Measurements from ENCODE around the gene DEFB132. TPM values are rescaled to one million over a fixed set of nuclear protein-coding genes. Genes with fewer than 3 reads are reported as not detected.
"Not testable (repeated sequence)": the region's sequence is repeated elsewhere in the genome, so short reads cannot be mapped to it uniquely, and the experiment has no call there.

Gene DEFB132
- total RNA-seq, 2 experiments from 2014 or later, result not detected

DNA sequence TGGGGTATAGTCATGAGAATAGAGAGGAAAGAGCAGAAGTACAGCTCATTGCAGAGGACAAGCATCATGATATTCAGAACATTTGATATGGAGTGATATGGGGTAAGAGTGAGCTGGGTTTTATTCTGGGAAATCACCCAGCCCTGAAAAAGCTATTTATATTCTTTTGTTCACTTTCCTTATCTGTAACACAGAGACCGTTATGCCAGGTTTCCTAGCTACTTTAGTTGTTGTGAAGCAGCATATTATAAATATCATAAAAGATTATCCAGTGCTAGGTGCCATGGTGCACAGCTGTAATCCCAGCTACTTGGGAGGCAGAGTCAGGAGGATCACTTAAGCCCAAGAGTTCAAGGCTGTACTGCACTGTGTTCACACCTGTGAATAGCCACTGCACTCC is 40.3 kb upstream of the DEFB132 start:
- no peak for DNase-seq
- POLR2A ChIA-PET, result no interaction called here
- H3K9me3 Mint-ChIP-seq, result no peaks in the 10 kb centered on the region
- peaks cover 10% of the 10 kb centered on the region for H3K27me3 Mint-ChIP-seq
- H3K4me1 Mint-ChIP-seq (ENCODE audit: low read depth), result no peaks in the 10 kb centered on the region
- no peak overlapping the region for H3K27ac Mint-ChIP-seq
- no peak overlapping the region for H3K4me3 Mint-ChIP-seq
- no peaks in the 10 kb centered on the region for H3K36me3 Mint-ChIP-seq (ENCODE audit: low read depth)
- ATAC-seq, result no peak
- TF ChIP-seq, protein P1, sequence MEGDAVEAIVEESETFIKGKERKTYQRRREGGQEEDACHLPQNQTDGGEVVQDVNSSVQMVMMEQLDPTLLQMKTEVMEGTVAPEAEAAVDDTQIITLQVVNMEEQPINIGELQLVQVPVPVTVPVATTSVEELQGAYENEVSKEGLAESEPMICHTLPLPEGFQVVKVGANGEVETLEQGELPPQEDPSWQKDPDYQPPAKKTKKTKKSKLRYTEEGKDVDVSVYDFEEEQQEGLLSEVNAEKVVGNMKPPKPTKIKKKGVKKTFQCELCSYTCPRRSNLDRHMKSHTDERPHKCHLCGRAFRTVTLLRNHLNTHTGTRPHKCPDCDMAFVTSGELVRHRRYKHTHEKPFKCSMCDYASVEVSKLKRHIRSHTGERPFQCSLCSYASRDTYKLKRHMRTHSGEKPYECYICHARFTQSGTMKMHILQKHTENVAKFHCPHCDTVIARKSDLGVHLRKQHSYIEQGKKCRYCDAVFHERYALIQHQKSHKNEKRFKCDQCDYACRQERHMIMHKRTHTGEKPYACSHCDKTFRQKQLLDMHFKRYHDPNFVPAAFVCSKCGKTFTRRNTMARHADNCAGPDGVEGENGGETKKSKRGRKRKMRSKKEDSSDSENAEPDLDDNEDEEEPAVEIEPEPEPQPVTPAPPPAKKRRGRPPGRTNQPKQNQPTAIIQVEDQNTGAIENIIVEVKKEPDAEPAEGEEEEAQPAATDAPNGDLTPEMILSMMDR (IDR thresholded peaks at IDR 0.05), result no peak
- intact Hi-C loops (cut with micrococcal nuclease), result no loop called here
- CTCF ChIA-PET, result interaction anchor here (0.9 to 5.2 kb wide), 3 partner anchors 8 to 48 kb away, joined by 3 to 34 read pairs (median 6); no protein-coding TSS in a partner anchor

DNA sequence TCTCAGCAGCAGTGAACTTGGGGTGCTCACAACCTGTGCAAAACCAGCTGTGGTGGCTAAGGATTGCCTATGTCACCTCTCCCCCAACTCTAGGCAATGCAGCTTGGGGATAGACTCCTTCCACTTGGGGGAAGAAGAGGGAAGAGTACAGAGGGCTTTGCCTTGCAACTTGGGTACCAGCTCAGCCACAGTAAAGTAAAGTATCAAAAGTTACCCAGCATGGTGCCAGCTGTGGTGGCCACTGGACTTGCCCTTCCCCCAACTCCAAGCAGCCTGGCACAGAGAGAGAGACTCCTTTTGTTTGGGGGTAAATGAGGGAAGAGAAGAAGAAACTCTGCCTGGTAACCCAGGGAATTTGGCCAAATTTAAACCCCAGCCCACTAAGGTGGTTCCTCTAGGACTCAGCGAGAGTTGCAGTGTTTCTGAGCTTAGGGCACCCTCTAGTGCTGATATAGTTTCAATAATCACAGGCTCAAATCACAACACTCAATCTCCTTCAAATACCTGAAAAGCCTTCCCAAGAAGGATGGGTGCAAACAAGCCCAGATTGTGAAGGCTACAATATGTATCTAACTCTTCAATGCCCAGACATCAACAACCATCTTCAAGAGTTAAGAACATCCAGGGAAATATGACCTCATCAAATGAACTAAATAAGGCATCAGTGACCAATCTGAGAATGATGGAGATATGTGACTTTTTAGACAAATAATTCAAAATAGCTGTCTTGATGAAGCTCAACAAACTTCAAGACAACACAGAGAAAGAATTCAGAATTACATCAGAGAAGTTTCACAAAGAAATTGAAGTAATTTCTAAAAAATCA is 38.0 kb upstream of the DEFB132 start:
- Mint-ChIP-seq H3K9me3 (no peaks in the 10 kb centered on the region), H3K27ac (no peak overlapping the region), H3K27me3 (peaks cover 12% of the 10 kb centered on the region), H3K4me3 (no peak overlapping the region), H3K36me3 (ENCODE audit: low read depth) (no peaks in the 10 kb centered on the region), H3K4me1 (ENCODE audit: low read depth) (no peaks in the 10 kb centered on the region)
- ATAC-seq (no peak), DNase-seq (peak; percentile 7)
- POLR2A ChIA-PET, result interaction anchor here (0.5 kb wide), 1 partner anchor 203 kb away, joined by 4 read pairs; no protein-coding TSS in a partner anchor
- intact Hi-C loops (cut with micrococcal nuclease), result no loop called here
- CTCF ChIA-PET, result interaction anchor here (1.5 to 1.6 kb wide), 2 partner anchors 24 to 47 kb away, joined by 5 to 8 read pairs; no protein-coding TSS in a partner anchor
- TF ChIP-seq, protein P1 (IDR thresholded peaks at IDR 0.05), result no peak

DNA sequence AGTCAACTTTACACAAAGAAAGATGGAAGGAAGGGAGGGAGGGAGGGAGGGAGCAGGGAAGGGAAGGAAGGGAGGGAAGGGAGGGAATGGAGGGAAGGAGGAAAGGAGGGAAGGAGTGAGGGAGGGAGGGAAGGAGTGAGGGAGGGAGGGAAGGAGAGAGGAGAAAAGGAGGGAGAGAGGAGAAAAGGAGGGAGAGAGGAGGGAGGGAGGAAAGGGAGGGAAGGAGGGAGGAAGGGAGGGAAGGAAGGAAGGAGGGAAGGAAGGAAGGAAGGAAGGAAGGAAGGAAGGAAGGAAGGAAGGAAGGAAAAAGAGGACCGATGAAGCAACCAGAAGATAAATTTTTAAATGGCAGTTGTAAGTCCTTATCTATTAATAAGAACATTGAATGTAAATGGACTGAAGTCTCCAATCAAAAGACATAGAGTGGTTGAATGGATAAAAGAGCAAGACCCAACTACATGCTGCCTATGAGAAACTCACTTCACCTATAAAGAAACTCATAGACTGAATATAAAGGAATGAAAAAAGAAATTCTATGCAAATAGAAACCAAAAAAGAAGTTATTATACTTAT is 36.2 kb upstream of the DEFB132 start:
- TF ChIP-seq, protein P1 (IDR thresholded peaks at IDR 0.05), result no peak
- ATAC-seq (no peak), DNase-seq (no peak)
- Mint-ChIP-seq H3K9me3 (peaks cover 3% of the 10 kb centered on the region), H3K4me3 (no peak overlapping the region), H3K36me3 (ENCODE audit: low read depth) (no peaks in the 10 kb centered on the region), H3K4me1 (ENCODE audit: low read depth) (no peaks in the 10 kb centered on the region), H3K27ac (no peak overlapping the region), H3K27me3 (peaks cover 12% of the 10 kb centered on the region)
- intact Hi-C loops (cut with micrococcal nuclease), result no loop called here
- POLR2A ChIA-PET, result no interaction called here
- CTCF ChIA-PET, result no interaction called here

DNA sequence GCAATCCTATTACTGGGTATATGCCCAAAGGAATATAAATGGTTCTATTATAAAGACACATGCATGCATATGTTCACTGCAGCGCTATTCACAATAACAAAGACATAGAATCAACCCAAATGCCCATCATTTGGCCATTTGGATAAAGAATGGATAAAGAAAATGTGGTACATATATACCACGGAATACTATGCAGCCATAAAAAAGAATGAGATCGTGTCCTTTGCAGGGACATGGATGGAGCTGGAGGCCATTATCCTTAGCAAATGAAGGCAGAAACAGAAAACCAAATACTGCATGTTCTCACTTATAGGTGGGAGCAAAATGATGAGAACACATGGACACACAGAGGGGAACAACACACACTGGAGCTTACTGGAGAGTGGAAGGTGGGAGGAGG is 31.6 kb upstream of the DEFB132 start:
- H3K36me3 Mint-ChIP-seq (ENCODE audit: low read depth); H3K4me3 Mint-ChIP-seq; H3K9me3 Mint-ChIP-seq; ATAC-seq; intact Hi-C loops (cut with micrococcal nuclease); H3K27ac Mint-ChIP-seq; DNase-seq; H3K27me3 Mint-ChIP-seq: not testable (repeated sequence)
- POLR2A ChIA-PET, result interaction anchor here (1.5 kb wide), 1 partner anchor 12 kb away, joined by 3 read pairs; no protein-coding TSS in a partner anchor
- H3K4me1 Mint-ChIP-seq (ENCODE audit: low read depth), result peaks cover 18% of the 10 kb centered on the region
- CTCF ChIA-PET, result interaction anchor here (1.0 to 5.2 kb wide), 6 partner anchors 10 to 105 kb away, joined by 3 to 25 read pairs (median 6); no protein-coding TSS in a partner anchor

DNA sequence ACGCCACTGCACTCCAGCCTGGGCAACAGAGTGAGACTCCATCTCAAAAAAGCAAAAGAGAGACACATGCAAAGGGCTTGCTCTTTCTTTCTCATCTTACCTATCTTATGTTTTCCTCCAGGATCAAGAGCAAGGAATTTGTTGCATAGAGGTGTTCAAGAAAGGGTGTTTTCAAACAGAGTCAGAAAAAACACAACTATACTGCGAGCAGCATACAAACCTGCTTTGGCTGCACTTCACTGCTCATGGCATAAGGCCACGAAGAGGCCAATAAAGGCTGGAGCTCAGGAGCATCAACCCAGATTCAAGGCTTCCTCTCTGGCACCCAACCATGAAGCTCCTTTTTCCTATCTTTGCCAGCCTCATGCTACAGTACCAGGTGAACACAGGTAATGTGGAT is 30.6 kb upstream of the DEFB132 start, which contains the start of gene DEFB129:
TSS of gene DEFB129 (plus strand) at position 301 of the 400 bp plus-strand sequence. CDS start at position 332, 31 bp downstream.
- intact Hi-C loops (cut with micrococcal nuclease), result no loop called here
- H3K4me1 Mint-ChIP-seq (ENCODE audit: low read depth), result peaks cover 18% of the 10 kb centered on the region
- peaks cover 4% of the 10 kb centered on the region for H3K9me3 Mint-ChIP-seq
- H3K4me3 Mint-ChIP-seq, result no peak within 1 kb of the TSS
- peaks cover 2% of the 10 kb centered on the region for H3K27me3 Mint-ChIP-seq
- ChIA-PET CTCF (interaction anchor here (1.0 to 5.2 kb wide), 5 partner anchors 13 to 103 kb away, joined by 3 to 25 read pairs (median 5); no protein-coding TSS in a partner anchor), POLR2A (interaction anchor here (1.0 to 1.5 kb wide), 4 partner anchors 11 to 118 kb away, joined by 3 read pairs; no protein-coding TSS in a partner anchor)
- no peaks in the 10 kb centered on the region for H3K36me3 Mint-ChIP-seq (ENCODE audit: low read depth)
- no peak for DNase-seq
- TF ChIP-seq, protein P1 (IDR thresholded peaks at IDR 0.05), result no peak
- peak within 1 kb of the TSS; percentile 30 for H3K27ac Mint-ChIP-seq
- no peak for ATAC-seq

All from activated CD8-positive, alpha-beta T cell treated with anti-CD3 and anti-CD28 coated beads for 36 hours (primary cell).